OCI-LY3 (cell line): Measurements from ENCODE around the gene SCUBE1.

Experiments used
- H2AFZ ChIP-seq: fragments of 200-600, 300-600 bp; shearing (Covaris generic); 2 replicates; pipeline ENCODE4 v1.6.0; 2014; ENCODE audit warnings: antibody characterized with exemption, low read depth, low read length
- H3K27ac ChIP-seq: fragments of 200-600, 300-600 bp; sonication (generic); 2 replicates; pipeline ENCODE4 v1.5.1; 2014; ENCODE audit warnings: mild to moderate bottlenecking, low read length, moderate library complexity, mixed read lengths
- H3K27me3 ChIP-seq: fragments of 200-600, 300-600 bp; sonication (generic); 2 replicates; pipeline ENCODE4 v1.6.1; 2014; ENCODE audit warnings: low read depth, low read length, mixed read lengths
- H3K36me3 ChIP-seq: fragments of 200-600, 300-600 bp; sonication (generic); replicated peaks from 2 replicates; pipeline ENCODE3; 2014; ENCODE audit warnings: low read depth, low read length, mixed read lengths
- H3K4me1 ChIP-seq: fragments of 300-600, 200-600 bp; sonication (generic); 2 replicates; pipeline ENCODE4 v1.6.1; 2014; ENCODE audit warnings: low read length, mixed read lengths
- H3K4me2 ChIP-seq: fragments of 200-600, 300-600 bp; sonication (generic); 2 replicates; pipeline ENCODE4 v1.6.1; 2014; ENCODE audit warnings: low read length, mixed read lengths
- H3K4me3 ChIP-seq: fragments of 300-600, 200-600 bp; sonication (generic); 2 replicates; pipeline ENCODE4 v1.5.1; 2014; ENCODE audit warnings: antibody characterized with exemption, mild to moderate bottlenecking, low read length, moderate library complexity
- H3K79me2 ChIP-seq: fragments of 300-600, 200-600 bp; shearing (Covaris generic); 2 replicates; pipeline ENCODE4 v1.6.1; 2014; ENCODE audit warnings: mild to moderate bottlenecking, low read length, mixed read lengths
- H3K9ac ChIP-seq: fragments of 300-600, 200-600 bp; shearing (Covaris generic); 2 replicates; pipeline ENCODE4 v1.6.0; 2014; ENCODE audit warnings: mild to moderate bottlenecking, low read length, moderate library complexity
- H3K9me3 ChIP-seq: fragments of 200-600, 300-600 bp; shearing (Covaris generic); 2 replicates; pipeline ENCODE4 v1.6.1; 2014; ENCODE audit warnings: low read length, mixed read lengths; ENCODE audit not compliant: insufficient read depth
- H4K20me1 ChIP-seq: fragments of 200-600, 300-600 bp; sonication (generic); 2 replicates; pipeline ENCODE4 v1.6.1; 2016; ENCODE audit warnings: low read length, mixed read lengths; ENCODE audit not compliant: insufficient read depth
- CTCF ChIP-seq: fragments of 200-600, 300-600 bp; sonication (generic); IDR thresholded peaks from 2 replicates; pipeline ENCODE4 v1.5.1; 2014; ENCODE audit warnings: antibody characterized with exemption, low read length, low read depth
- EZH2phosphoT487 ChIP-seq: fragments of 200-600 bp; shearing (Covaris generic); IDR thresholded peaks from 2 replicates; pipeline ENCODE4 v1.6.1; 2018; ENCODE audit warnings: antibody characterized with exemption, mixed run types, low read depth

SCUBE1 gene

GRCh38 chr22:43240614-43241013 is 102.6 kb downstream of the SCUBE1 start:
- H3K4me3 ChIP-seq = no peak overlapping the region
- H3K36me3 ChIP-seq = no peaks in the 10 kb centered on the region
- no peaks in the 10 kb centered on the region for H3K4me1 ChIP-seq
- H3K9me3 ChIP-seq = no peaks in the 10 kb centered on the region
- H3K79me2 ChIP-seq = no peaks in the 10 kb centered on the region
- H3K27me3 ChIP-seq = peaks cover 19% of the 10 kb centered on the region
- no peak overlapping the region for H3K27ac ChIP-seq
- H3K4me2 ChIP-seq = no peak overlapping the region
- no peak overlapping the region for H3K9ac ChIP-seq
- no peak overlapping the region for H2AFZ ChIP-seq
- TF ChIP-seq EZH2phosphoT487 (no peak), CTCF (no peak)
- no peaks in the 10 kb centered on the region for H4K20me1 ChIP-seq

- H3K9ac ChIP-seq = no peak overlapping the region
- H3K79me2 ChIP-seq = no peaks in the 10 kb centered on the region
- no peak overlapping the region for H2AFZ ChIP-seq
- no peak overlapping the region for H3K4me3 ChIP-seq
- no peaks in the 10 kb centered on the region for H3K9me3 ChIP-seq
- H3K36me3 ChIP-seq = no peaks in the 10 kb centered on the region
- peaks cover 19% of the 10 kb centered on the region for H3K27me3 ChIP-seq
- H3K4me1 ChIP-seq = no peaks in the 10 kb centered on the region
- H3K4me2 ChIP-seq = no peak overlapping the region
- no peak overlapping the region for H3K27ac ChIP-seq
- no peaks in the 10 kb centered on the region for H4K20me1 ChIP-seq
- TF ChIP-seq EZH2phosphoT487 (no peak), CTCF (no peak)
These were observed 103.2 kb downstream of the SCUBE1 start for GRCh38 chr22:43239956-43240355.

- no peak overlapping the region for H3K4me3 ChIP-seq
- TF ChIP-seq EZH2phosphoT487 (no peak), CTCF (no peak)
- no peak overlapping the region for H3K27ac ChIP-seq
- peaks cover 19% of the 10 kb centered on the region for H3K27me3 ChIP-seq
- no peak overlapping the region for H3K4me2 ChIP-seq
- H3K79me2 ChIP-seq = no peaks in the 10 kb centered on the region
- no peak overlapping the region for H2AFZ ChIP-seq
- no peak overlapping the region for H3K9ac ChIP-seq
- H3K4me1 ChIP-seq = no peaks in the 10 kb centered on the region
- no peaks in the 10 kb centered on the region for H3K9me3 ChIP-seq
- no peaks in the 10 kb centered on the region for H4K20me1 ChIP-seq
- H3K36me3 ChIP-seq = no peaks in the 10 kb centered on the region
These were observed 103.9 kb downstream of the SCUBE1 start for GRCh38 chr22:43239193-43239780.

- Histone ChIP-seq H3K27ac (no peak overlapping the region), H3K4me3 (no peak overlapping the region), H3K27me3 (peaks cover 24% of the 10 kb centered on the region), H3K4me1 (no peaks in the 10 kb centered on the region), H4K20me1 (no peaks in the 10 kb centered on the region), H2AFZ (no peak overlapping the region), H3K4me2 (no peak overlapping the region), H3K36me3 (no peaks in the 10 kb centered on the region), H3K79me2 (no peaks in the 10 kb centered on the region), H3K9me3 (no peaks in the 10 kb centered on the region), H3K9ac (no peak overlapping the region)
- no peak for TF ChIP-seq CTCF
- no peak for TF ChIP-seq EZH2phosphoT487
These were observed 104.6 kb downstream of the SCUBE1 start for GRCh38 chr22:43238526-43239006.
